Activated CD4-positive, alpha-beta T cell treated with anti-CD3 and anti-CD28 coated beads, Interleukin-2, amount 50 U/mL, for 48 hours (primary cell): ENCODE measurements around the gene DLX2.

Source experiments
- DNase-seq, 2 experiments: peaks; one replicate each; pipeline ENCODE4 v3.0.0-alpha.2; 2020

Gene DLX2

GRCh38 chr2:172093416-172094293, 9.0 kb downstream of the DLX2 start:
- DNase-seq, result no peak

DNA sequence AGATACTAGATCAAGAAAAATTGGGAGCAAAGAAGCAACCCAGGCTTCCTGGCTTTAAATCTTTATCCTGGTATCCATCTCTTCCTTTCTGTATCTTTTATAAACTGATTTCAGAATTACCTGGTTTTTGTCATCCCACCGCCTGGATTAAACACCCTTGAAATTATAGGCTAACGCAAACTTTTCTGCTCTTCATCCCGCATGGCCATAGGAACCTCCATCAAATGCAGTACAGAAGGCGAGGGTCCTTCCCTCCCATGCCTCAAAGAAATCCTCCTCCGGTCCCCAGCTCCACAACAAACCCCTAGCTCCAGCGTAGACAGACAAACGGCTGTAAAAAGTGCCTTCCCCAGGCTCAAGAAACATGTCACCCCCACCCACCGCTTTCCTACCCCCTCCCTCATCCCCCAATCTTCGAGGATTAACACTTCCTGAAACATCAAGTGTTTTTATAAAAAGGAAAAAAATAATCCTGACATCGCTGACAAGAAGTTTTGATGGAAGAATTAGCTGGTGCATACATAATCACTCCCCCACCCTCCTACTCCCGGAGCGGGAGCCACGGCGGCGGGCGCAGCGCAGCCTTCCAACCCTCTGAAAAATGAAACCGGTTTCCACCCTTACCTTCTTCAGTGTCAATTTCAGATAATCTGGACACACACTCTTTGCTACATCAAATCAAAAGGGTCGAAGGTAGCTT, 9.8 kb downstream of the DLX2 start:
- DNase-seq, result no peak

DNA sequence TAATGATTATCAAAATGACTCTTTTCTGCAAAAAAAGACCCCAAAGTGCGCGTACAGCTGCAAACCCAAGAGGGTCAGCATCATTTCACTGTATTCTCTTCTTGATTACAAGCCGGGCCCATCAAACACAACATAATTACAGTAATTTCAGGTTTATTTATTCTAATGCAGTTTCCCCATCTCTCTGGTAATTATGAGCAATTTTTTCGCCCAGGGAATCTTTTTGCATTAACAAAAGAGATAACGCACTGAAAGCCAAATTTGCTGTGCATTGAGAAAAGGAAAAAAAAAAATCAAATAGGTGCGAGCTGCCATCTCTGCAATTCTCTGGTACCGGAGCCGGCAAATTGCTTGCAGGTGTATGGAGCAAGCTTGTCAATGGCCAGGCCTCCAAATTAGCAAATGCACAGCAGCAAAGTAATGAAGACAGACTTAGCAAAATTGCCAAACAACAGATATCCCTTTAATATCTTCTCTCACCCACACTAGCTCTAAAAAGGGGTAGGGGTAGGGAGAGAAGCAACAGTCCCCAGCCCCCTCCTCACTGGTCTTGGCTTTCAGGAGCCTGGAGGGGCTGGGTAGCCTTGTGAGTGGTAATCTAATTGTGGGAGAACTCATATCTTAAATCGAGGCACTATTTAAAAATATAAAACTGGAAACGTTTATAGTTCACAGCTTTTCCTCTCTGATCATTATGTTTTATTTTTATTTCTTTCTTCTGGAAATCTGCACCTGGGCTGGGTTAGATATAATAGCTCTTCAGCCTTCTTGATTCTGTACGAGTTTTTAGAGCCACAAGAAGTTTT, 10.7 kb downstream of the DLX2 start:
- DNase-seq, result no peak

GRCh38 chr2:172091000-172091641, 11.6 kb downstream of the DLX2 start:
- DNase-seq, result no peak

DNA sequence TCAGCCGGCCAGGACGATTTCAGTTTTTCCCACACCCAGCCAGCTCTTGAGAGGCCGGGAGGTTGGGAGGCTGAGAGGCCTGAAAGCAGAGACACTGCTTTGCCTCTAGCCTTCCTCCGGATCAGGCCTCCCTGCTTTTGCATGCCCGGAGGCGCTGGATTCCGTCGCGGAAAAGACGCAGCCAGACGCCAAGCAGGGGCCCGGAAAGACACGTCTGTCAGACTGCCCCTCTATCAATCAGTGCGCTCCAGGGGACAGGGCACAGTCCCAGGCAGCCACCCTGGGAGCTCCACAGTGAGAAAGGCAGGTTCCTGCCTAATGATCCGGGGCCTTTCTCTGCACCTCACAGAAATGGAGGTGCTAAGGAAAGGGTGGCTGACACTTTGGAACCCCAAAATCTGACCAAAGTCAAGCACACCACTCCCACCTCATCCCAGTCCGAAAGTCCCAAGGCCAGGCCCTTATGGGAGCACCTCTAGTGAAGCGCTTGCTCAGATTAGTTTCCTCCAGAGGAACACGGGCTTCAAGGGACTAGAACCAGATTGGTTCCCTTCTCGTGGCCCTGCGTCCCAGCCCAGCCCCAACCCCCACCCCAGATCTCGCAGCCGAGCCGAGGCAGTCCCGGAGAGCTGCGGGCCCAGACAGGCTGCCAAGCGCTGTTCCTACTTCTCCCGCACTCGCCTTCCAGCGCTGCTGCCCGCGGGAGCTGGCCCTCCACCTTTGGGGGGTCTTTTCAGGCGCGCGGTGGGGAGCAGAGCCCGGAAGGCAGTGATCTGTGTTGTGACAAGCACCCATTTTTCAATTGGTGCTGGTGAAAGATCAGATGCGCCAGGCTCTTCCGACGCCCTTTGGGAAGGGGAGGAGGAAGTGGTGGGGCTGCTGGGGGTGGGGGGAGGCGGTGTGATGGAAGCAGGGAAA, 12.4 kb downstream of the DLX2 start:
- no peak for DNase-seq

DNA sequence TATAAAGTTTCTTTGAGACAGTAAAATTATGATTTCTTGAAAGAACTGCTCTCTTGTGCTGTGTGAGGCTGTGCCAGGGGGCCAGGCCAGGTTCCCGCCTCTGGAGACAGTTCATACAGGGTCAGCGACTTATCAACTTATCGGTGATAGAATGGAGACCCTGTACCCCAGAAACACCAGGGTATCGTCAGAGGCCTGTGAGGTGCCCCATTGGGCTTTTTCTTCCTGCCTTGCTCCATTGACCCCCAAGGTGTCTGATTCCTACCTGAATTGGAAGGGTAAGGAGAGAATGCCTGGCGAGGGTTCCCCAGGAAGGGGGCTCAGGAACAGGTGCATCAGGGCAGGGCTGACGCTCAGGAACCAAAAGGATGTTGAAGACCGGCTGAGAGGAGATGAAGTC, 13.1 kb downstream of the DLX2 start:
- DNase-seq, result no peak

- no peak for DNase-seq
Observed at GRCh38 chr2:172089005-172089504, 13.6 kb downstream of the DLX2 start.

GRCh38 chr2:172088245-172089004, 14.3 kb downstream of the DLX2 start:
- peak in 1 of 2 experiments; percentile 13 for DNase-seq

DNA sequence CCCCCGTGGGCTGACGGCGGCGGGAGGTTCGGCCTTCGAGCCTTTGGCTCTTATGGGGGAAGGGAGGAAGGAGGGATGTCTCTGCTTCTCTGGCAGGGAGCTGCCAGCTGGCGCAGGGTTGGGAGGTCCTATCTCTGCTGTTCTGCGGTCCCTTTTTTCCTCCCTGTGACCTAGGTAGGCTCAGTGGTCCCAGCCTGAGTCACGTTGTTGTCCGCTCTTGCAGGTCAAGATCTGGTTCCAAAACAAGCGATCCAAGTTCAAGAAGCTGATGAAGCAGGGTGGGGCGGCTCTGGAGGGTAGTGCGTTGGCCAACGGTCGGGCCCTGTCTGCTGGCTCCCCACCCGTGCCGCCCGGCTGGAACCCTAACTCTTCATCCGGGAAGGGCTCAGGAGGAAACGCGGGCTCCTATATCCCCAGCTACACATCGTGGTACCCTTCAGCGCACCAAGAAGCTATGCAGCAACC, 14.9 kb downstream of the DLX2 start:
- DNase-seq, result peak in 1 of 2 experiments; percentile 6

DNA sequence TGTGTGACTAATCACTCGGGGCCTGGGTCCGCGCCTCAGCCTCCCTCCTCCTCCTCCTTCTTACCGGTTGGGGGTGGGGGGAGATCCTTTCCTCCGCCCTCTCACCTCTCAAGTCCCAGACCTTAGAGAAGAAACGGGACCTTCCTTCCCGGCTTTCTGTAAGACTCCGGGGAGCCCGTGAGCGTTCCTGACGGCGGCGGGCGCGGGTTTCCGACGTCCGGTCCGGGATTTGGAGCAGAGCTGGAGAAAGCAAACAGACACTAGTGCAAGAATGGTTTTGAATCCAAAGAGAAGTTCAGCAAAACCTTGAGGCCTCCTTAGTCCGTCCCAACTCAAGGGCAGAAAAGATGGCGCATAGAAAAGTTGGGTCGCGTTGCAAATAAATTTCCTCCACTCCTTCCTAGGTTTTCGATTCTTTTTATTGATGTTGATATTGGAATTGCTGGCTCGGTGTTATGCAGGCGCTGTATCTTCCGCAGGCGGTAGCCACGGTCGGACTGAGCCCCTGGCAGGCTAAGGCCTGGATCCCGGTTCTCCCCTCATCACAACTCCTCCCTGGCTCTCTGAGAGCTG, 15.4 kb downstream of the DLX2 start:
- no peak for DNase-seq

GRCh38 chr2:172086241-172087206, 16.2 kb downstream of the DLX2 start:
- peak in 1 of 2 experiments; percentile 68 for DNase-seq

DNA sequence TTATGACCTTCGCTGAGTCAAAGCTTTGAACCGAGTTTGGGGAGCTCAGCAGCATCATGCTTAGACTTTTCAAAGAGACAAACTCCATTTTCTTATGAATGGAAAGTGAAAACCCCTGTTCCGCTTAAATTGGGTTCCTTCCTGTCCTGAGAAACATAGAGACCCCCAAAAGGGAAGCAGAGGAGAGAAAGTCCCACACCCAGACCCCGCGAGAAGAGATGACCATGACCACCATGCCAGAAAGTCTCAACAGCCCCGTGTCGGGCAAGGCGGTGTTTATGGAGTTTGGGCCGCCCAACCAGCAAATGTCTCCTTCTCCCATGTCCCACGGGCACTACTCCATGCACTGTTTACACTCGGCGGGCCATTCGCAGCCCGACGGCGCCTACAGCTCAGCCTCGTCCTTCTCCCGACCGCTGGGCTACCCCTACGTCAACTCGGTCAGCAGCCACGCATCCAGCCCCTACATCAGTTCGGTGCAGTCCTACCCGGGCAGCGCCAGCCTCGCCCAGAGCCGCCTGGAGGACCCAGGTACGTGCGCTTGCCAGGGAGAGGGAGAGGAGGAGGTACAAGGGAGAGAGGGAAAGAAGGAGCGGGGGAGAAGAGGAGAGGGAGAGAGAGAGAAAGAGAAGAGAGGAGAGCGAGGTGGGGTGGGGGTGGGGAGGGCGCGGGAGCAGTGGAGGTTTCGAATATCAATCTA, 17.1 kb downstream of the DLX2 start, which contains the start of gene DLX1:
Gene DLX1, plus strand, starts transcription at position 48 of the 700 bp plus-strand sequence. Its CDS starts 171 bp downstream, at position 219.
- DNase-seq, result no peak

DNA sequence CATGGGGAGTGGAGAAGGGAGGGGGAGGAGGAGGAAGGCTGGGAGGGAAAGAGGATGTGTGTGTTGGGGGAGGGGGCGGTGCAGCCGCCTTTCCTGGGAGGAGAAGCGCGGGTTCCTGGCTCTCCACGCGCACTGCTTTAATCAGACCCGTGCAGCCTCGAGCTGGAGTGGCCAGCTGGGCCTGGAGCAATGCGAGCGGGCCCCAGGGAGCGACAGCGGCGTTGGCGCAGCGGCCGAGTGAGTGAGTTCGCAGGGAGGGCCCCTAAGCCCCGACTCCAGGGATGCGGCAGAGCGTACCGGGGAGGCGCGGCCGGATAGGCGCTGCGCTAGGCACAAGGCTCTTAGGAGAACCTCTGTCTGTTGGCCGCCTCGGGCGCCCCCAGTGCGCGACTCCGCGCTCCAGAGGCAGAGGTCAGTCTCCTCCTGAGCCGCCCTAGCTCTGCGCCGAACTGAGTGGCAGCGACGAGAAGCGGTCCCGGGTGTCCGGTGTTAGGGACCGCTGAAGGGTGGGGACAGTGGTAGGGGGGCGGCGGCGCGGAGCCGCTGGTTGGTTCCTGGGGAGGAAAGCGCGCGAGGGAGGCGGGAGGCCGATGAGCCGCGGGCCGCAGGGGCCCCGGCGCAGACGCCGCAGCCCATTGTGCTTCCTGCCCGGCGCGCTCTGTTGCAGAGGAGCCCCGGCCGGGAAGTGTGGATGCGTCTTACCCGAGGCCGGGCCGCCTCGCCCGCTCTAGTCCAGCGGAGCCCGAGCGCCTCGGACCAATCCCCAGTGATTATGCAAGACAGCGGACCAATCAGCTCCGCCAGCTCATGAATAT, 17.8 kb downstream of the DLX2 start:
- peak; percentile 61 to 74 for DNase-seq

GRCh38 chr2:172084395-172084644, 18.4 kb downstream of the DLX2 start:
- DNase-seq, result no peak

GRCh38 chr2:172083628-172084394, 18.9 kb downstream of the DLX2 start:
- no peak for DNase-seq

- peak in 1 of 2 experiments; percentile 3 for DNase-seq
Observed at GRCh38 chr2:172082944-172083627, 19.6 kb downstream of the DLX2 start.
